HepG2 (cell line): Measurements from ENCODE around the gene GLIS2. TPM values are rescaled to one million over a fixed set of nuclear protein-coding genes. Genes with fewer than 3 reads are reported as not detected.

Source experiments
- ATAC-seq: fragments of 200-7000 bp; cut with Tn5 transposase; 3 replicates; pipeline ENCODE4 v1.9.1; 2020; ENCODE audit warnings: mild to moderate bottlenecking, moderate library complexity
- BruUV-seq: library from RNA; stranded (reverse); fragments of 400-500 nt; replicated peaks from 2 replicates; lab custom pipeline; 2021; lab: Mats Ljungman, UMichigan
- CTCF ChIA-PET: fragments of 300-600 bp; formaldehyde crosslinking; extraction: SDS; loops from one replicate; lab custom pipeline; 2021; ENCODE audit warnings: low total read pairs, inconsistent platforms, low intra/inter-chr PET ratio; lab: Yijun Ruan, JAX
- POLR2A ChIA-PET: fragments of 350-600 bp; sonication (Branson Sonifier 250); formaldehyde crosslinking; loops from one replicate; lab custom pipeline; 2020; ENCODE audit warnings: antibody characterized with exemption, inconsistent platforms; lab: Yijun Ruan, JAX
- DNase-seq: peaks from one replicate; pipeline ENCODE4 v3.0.0-alpha.2; 2015; ENCODE audit warnings: low spot score
- FAIRE-seq: peaks from 3 replicates; lab custom pipeline; 2011; peaks lifted over from hg19 to GRCh38; lab: Jason Lieb, UNC
- H2AFZ ChIP-seq: one replicate; pipeline ENCODE4 v1.6.1; 2011; ENCODE audit warnings: low read length, inconsistent platforms
- H3K27ac ChIP-seq: fragments of 300-600 bp; 3 replicates; pipeline ENCODE4 v1.8.0; 2011; ENCODE audit warnings: mixed run types, mild to moderate bottlenecking, mixed read lengths, low read length, inconsistent platforms; ENCODE audit not compliant: insufficient read depth; ENCODE audit errors: extremely low read length
- H3K27me3 ChIP-seq, 2 experiments: fragments of 200-600 bp in 1 of 2; 2 replicates in 1 of 2; 3 replicates in 1 of 2; pipeline versions ENCODE4 v1.6.0 to v1.8.0; 2011; ENCODE audit warnings: low read length in 2 of 2, mild to moderate bottlenecking in 2 of 2, moderate library complexity in 2 of 2, inconsistent platforms in 1 of 2; ENCODE audit not compliant: insufficient read depth in 2 of 2, control insufficient read depth in 1 of 2
- H3K36me3 ChIP-seq, 2 experiments: fragments of 200-600 bp in 1 of 2; replicated peaks in 1 of 2; 2 replicates in 1 of 2; 3 replicates in 1 of 2; pipeline versions ENCODE4 v1.5.1 to v1.8.0; 2011; ENCODE audit warnings: low read length in 2 of 2, inconsistent platforms in 1 of 2; ENCODE audit not compliant: insufficient read depth in 2 of 2, control insufficient read depth in 1 of 2
- H3K4me1 ChIP-seq: 2 replicates; pipeline ENCODE4 v1.5.1; 2012; ENCODE audit warnings: low read length, inconsistent platforms; ENCODE audit not compliant: insufficient read depth
- H3K4me2 ChIP-seq: 2 replicates; pipeline ENCODE4 v1.6.0; 2011; ENCODE audit warnings: low read depth, low read length, inconsistent platforms
- H3K4me3 ChIP-seq, 3 experiments: fragments of 200-600 bp in 1 of 3; sonication (generic), shearing (Covaris generic) in 1 of 3; replicated peaks in 1 of 3; 2 replicates each; pipeline ENCODE4 v1.5.1; 2011 to 2016; ENCODE audit warnings: low read length in 3 of 3, inconsistent platforms in 2 of 3, low read depth in 2 of 3, mild to moderate bottlenecking in 2 of 3, control low read depth in 1 of 3, mixed read lengths in 1 of 3; ENCODE audit not compliant: insufficient read depth in 1 of 3
- H3K79me2 ChIP-seq: one replicate; pipeline ENCODE4 v1.6.1; 2011; ENCODE audit warnings: low read length, inconsistent platforms; ENCODE audit not compliant: insufficient read depth
- H3K9ac ChIP-seq: 2 replicates; pipeline ENCODE4 v1.6.0; 2011; ENCODE audit warnings: mild to moderate bottlenecking, low read depth, low read length, inconsistent platforms; ENCODE audit not compliant: insufficient read depth
- H3K9me3 ChIP-seq: 2 replicates; pipeline ENCODE4 v1.5.1; 2012; ENCODE audit warnings: mild to moderate bottlenecking, low read length
- H4K20me1 ChIP-seq: 2 replicates; pipeline ENCODE4 v1.6.0; 2011; ENCODE audit warnings: inconsistent platforms, mild to moderate bottlenecking, low read length, moderate library complexity; ENCODE audit not compliant: insufficient read depth
- AGO2 ChIP-seq: fragments of 200-400 bp; formaldehyde crosslinking; optimal IDR thresholded peaks from 2 replicates; pipeline ENCODE3; 2017; ENCODE audit warnings: mild to moderate bottlenecking, low read depth, low read length, moderate library complexity
- ARNT ChIP-seq: fragments of 450-650 bp; IDR thresholded peaks from 2 replicates; pipeline ENCODE4 v1.6.1; 2017
- NBN ChIP-seq: fragments of 450-650 bp; conservative IDR thresholded peaks from 2 replicates; pipeline ENCODE4 v1.6.1; 2017
- NR2F6 ChIP-seq, 2 experiments: IDR thresholded peaks; 2 replicates each; pipeline ENCODE4 v1.6.1; 2016; ENCODE audit warnings: antibody characterized with exemption in 1 of 2, mild to moderate bottlenecking in 1 of 2
- RBFOX2 ChIP-seq: fragments of 200-400 bp; formaldehyde crosslinking; IDR thresholded peaks from 2 replicates; pipeline ENCODE4 v1.6.1; 2017; ENCODE audit warnings: low read depth, mild to moderate bottlenecking, low read length
- SIX1 ChIP-seq: sonication (generic); formaldehyde crosslinking; IDR thresholded peaks from 2 replicates; pipeline ENCODE4 v1.4.0; 2020; ENCODE audit warnings: missing genetic modification reagents, borderline replicate concordance
- SP2 ChIP-seq: sonication (generic); formaldehyde crosslinking; IDR thresholded peaks from 2 replicates; pipeline ENCODE4 v1.5.1; 2020; ENCODE audit warnings: mild to moderate bottlenecking, missing genetic modification reagents
- ZNF121 ChIP-seq: sonication (generic); formaldehyde crosslinking; IDR thresholded peaks from 2 replicates; pipeline ENCODE4 v1.5.0; 2020; ENCODE audit warnings: mild to moderate bottlenecking, missing genetic modification reagents
- ZNF552 ChIP-seq: sonication (generic); formaldehyde crosslinking; IDR thresholded peaks from 2 replicates; pipeline ENCODE4 v1.9.0; 2022; ENCODE audit warnings: missing genetic modification reagents, mild to moderate bottlenecking, borderline replicate concordance
- ZNF724P ChIP-seq: sonication (generic); formaldehyde crosslinking; IDR thresholded peaks from 2 replicates; pipeline ENCODE4 v1.8.0; 2022; ENCODE audit warnings: missing genetic modification reagents, borderline replicate concordance
- WGBS: methylation state at CpG from one replicate; pipeline ENCODE4 v1.1.6; 2017; ENCODE audit warnings: low lambda C conversion rate; 5-methylcytosine and 5-hydroxymethylcytosine counted together
- in situ Hi-C: cut with HindIII; loops from 2 replicates; pipeline ENCODE4 v1.10.0; 2017; ENCODE audit warnings: low pct_unique_long_range_greater_than_20kb; ENCODE audit not compliant: extremely low pct_ligation_motif_present
- intact Hi-C: fragments of 100-400 bp; cut with micrococcal nuclease; formaldehyde crosslinking; loops from one replicate; pipeline ENCODE4 v1.10.0; 2022; ENCODE audit not compliant: unreplicated experiment
- polyA plus RNA-seq, 8 experiments: library from polyadenylated mRNA; depleted of rRNA in 3 of 8; stranded (reverse) in 7 of 8; unstranded in 1 of 8; fragments of >200 nt; fragmentation: Illumina TruSeq in 4 of 8; extraction: Trizol in 4 of 8; gene quantifications; 2 replicates each; pipeline versions ENCODE4 v1.2.1 to v1.2.3, GENCODE V29; 2011 to 2016; ENCODE audit warnings: low read depth in 4 of 8, missing spikeins in 1 of 8, mixed read lengths in 1 of 8; ENCODE audit not compliant: insufficient read depth in 1 of 8
- total RNA-seq, 5 experiments: library from RNA; depleted of rRNA; stranded (reverse); fragments of >200 nt; fragmentation: Illumina TruSeq; extraction: Trizol; gene quantifications; 2 replicates each; pipeline ENCODE4 v1.2.3, GENCODE V29; 2016; ENCODE audit warnings: low read depth in 1 of 5
- TF ChIP-seq, protein P1 (sequence below): fragments of 450-650 bp; IDR thresholded peaks from 2 replicates; pipeline ENCODE4 v1.6.1; 2017; ENCODE audit warnings: mild to moderate bottlenecking

GLIS2 gene
- total and polyA plus RNA-seq, 2 of the 13 experiments (the other 11 are each of a cell fraction or from before 2014, with no cell fraction given): 0.28 to 0.29 TPM

DNA sequence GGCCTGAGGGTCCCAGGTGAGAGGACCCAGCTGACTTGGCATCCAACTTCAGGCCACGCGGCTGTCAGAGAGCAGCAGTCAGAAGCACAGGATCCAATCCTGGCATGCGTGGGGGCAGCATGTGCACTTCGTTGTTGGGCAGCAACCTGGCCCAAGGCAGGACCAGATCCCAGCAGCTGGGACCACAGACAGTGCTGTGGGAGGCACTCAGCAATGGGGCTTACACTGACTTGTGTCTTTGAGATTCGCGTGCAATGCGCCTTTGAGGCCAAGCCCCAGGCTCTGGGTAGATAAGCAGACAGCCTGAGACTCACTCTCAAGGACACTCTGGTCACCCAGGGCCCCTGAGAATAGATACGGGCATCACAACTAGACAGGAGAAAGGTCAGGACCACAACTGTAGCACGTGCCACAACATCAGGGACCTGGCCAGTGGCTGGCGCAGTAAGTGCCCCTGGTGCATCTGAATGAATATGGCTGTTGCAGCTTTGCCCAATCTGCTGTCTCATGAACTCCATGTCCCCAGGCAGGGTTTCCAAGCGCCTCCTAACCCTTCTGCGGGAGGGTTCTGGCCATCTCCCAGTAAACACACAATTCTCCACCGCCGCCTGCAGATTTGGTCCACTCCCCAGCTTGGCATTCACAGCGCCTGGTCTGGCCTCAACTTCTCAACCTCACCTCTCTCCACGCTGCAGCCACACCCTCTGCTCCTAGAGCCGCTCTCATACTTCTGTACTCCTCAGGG lies 32.1 kb downstream of the GLIS2 start (continued):
- TF ChIP-seq, protein P1, sequence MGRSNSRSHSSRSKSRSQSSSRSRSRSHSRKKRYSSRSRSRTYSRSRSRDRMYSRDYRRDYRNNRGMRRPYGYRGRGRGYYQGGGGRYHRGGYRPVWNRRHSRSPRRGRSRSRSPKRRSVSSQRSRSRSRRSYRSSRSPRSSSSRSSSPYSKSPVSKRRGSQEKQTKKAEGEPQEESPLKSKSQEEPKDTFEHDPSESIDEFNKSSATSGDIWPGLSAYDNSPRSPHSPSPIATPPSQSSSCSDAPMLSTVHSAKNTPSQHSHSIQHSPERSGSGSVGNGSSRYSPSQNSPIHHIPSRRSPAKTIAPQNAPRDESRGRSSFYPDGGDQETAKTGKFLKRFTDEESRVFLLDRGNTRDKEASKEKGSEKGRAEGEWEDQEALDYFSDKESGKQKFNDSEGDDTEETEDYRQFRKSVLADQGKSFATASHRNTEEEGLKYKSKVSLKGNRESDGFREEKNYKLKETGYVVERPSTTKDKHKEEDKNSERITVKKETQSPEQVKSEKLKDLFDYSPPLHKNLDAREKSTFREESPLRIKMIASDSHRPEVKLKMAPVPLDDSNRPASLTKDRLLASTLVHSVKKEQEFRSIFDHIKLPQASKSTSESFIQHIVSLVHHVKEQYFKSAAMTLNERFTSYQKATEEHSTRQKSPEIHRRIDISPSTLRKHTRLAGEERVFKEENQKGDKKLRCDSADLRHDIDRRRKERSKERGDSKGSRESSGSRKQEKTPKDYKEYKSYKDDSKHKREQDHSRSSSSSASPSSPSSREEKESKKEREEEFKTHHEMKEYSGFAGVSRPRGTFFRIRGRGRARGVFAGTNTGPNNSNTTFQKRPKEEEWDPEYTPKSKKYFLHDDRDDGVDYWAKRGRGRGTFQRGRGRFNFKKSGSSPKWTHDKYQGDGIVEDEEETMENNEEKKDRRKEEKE: no peak
- TF ChIP-seq NR2F6 (IDR thresholded peaks at IDR 0.05) (peak; percentile 15; the same call in 1 of the 2 replicates), NR2F6 (CRISPR knock-in tag; IDR thresholded peaks at IDR 0.05) (no peak), ZNF552 (CRISPR knock-in tag) (no peak), NBN (no peak), SIX1 (CRISPR knock-in tag) (no peak), RBFOX2 (peak; percentile 53; the same call in 1 of the 2 replicates), AGO2 (peak; percentile 74), ARNT (no peak), SP2 (CRISPR knock-in tag) (no peak)

DNA sequence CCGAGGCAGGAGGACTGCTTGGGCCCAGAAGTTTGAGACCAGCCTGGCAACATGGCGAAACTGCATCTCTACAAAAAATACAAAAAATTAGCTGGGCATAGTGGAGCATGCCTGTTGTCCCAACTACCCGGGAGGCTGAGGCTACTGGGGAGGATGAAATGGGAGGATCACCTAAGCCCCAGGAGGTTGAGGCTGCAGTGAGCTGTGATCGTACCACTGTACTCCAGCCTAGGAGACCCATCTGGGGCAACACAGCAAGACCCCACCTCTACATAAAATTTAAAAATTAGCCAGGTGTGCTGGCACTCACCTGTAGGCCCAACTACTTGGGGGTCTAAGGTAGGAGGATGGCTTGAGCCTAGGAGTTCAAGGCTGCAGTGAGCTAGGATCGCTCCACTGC lies 33.5 kb downstream of the GLIS2 start:
- 93% methylated on average over 3 of the region's 5 CpGs for WGBS
- H3K27me3 ChIP-seq: no peaks in the 10 kb centered on the region; a peak in 1 of 5 replicates
- DNase-seq: no peak
- H3K4me2 ChIP-seq: peak overlapping the region; percentile 86
- in situ Hi-C loops (no loop called here), intact Hi-C loops (no loop called here)
- no TSS peak for BruUV-seq
- no peak overlapping the region; a peak in 1 of 6 replicates for H3K4me3 ChIP-seq
- peaks cover 17% of the 10 kb centered on the region for H4K20me1 ChIP-seq
- H3K4me1 ChIP-seq: peaks cover 82% of the 10 kb centered on the region
- no peaks in the 10 kb centered on the region for H3K36me3 ChIP-seq
- POLR2A ChIA-PET: interaction anchor here (1.5 to 4.4 kb wide), 4 partner anchors 11 to 40 kb away, joined by 3 to 36 read pairs (median 13); partner anchors contain the start of gene VASN
- H3K9me3 ChIP-seq: no peaks in the 10 kb centered on the region
- no peak overlapping the region for H2AFZ ChIP-seq
- H3K9ac ChIP-seq: no peak overlapping the region; the same call in 1 of the 2 replicates
- H3K27ac ChIP-seq: no peak overlapping the region
- TF ChIP-seq ZNF724P (no peak), ZNF121 (CRISPR knock-in tag) (peak; percentile 79)
- TF ChIP-seq, all 625 proteins: peak for 1
- CTCF ChIA-PET: no interaction called here
- peaks cover 40% of the 10 kb centered on the region for H3K79me2 ChIP-seq
- no peak for ATAC-seq
- FAIRE-seq: no peak
